GM19240 (cell line): ENCODE measurements around the gene NEK9.

Experiments
- DNase-seq: peaks from one replicate; pipeline ENCODE4 v3.0.0; 2011; ENCODE audit warnings: low spot score; ENCODE audit not compliant: insufficient read length

Gene NEK9

DNA sequence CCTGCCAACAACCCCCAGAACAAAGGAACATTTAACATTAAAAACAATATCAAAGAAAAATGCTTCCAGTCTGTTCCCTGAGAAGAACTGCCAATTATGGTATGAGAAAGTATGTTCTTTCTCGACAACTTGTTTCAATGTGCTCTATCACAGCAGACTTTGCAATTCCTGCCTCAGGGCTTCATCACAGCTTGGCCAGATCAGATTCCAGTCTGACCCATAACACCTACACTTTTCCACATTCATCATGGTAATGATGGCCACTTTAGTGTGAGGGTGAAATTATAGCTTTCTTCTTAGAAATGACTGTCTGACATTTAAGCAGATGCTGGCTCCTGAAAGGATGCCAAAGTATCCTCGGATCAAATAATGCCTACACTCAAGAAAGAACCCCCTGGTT lies 17.0 kb downstream of the NEK9 start:
- no peak for DNase-seq

DNA sequence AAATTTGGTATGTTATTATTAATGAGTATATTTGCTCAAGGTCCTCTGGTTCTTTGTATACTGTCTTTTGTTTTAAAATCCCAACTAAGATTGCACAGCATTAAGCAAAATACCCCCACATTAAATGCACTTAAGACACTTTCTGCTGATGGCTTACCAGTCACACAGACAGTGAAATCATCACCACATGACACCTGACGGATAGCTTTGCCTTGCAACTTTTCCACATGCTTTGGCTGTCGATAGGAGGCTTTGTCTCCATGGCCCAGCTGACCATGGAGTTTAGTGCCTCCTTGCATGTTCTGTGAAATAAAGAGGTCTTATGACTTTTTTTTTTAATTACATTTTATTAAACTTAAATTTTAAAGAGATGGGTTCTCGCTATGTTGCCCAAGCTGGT lies 19.7 kb downstream of the NEK9 start:
- no peak for DNase-seq

DNA sequence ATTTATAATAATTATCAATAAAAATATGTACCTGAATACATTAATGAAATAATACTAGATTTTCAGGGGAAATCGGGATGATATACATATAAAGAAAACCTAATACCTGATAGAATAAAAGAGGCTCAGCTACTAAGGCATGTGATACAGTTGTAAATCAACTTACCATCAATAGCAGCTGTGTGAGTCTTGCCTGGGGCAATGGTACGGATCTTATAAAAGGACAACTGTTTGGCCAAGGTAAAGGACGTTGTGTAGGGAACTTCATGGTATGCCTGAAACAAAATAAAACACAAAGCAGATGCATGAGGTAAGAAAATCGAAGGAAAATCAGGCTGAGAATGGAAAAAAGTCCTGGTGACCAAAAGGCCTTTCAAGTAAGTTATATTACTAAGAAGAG lies 25.4 kb downstream of the NEK9 start:
- DNase-seq, result no peak

DNA sequence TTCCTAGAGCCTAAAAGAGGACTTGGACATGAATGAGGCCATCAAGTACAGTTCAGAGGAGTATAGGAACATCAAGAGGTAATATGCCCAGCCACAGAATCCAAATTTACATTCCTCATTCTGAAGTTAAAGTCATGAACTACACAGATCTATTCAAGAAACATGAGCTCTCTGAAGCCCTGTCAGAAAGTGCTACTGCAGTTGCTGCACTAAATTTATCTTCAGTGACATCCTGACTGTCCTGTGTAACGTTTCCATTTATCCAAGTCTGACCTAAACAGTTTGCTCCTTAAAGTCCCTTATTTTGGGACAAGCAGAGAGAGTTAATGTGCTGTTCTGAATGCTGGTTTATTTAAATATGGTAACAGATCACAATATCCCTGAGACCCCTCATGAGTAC lies 28.2 kb downstream of the NEK9 start:
- no peak for DNase-seq

DNA sequence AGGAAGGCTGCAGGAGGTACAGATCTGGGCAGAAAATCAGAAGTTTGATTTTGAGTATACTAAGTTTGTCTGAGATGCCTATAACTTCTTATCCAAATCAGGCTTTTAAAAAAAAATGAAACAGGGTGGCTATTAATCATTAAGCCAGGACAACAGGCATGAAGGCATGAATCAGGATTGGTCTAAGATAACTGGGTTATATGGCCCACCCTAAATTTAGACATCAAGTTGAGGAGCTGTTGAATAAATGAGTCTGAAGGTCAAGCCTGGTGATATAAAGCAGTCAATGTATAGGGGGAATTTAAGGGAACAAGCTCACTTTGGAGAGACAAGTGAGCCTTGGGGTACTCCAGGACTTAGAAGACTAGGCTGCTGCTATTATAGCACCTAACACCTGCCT lies 28.6 kb downstream of the NEK9 start:
- DNase-seq, result no peak

DNA sequence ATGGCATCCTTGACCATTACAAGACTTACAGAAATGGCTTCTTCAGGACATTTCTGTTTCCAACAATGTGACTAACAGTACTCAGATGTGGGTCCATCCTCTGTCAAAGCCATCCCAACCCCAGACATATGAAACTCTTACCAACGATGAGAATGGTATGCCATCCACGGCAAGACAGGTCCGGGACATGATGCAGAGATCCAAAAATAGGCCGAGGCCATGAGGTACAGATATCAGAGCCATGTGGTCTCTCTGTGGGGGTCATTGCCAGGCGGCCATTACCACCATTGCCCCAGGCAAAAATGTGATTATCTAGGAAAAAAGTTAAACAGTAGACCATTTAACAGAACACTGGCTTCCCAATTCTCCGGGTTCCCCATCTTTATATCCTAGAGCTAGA lies 29.9 kb downstream of the NEK9 start:
- DNase-seq, result no peak

DNA sequence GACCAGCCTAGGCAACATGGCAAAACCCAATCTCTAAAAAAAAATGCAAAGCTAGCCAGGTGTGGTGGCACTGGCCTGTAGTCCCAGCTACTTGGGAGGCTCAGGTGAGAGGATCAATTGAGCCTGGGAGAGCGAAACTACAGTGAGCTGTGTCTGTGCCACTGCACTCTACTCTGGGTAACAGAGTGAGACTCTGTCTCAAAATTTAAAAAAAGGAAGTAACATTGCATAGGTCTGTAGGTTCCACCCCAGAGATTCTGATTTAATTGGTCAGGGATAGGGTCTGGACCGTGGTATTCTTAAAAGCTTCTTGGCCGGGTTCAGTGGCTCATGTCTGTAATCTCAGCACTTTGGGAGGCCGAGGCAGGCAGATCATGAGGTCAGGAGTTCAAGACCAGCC lies 31.2 kb downstream of the NEK9 start:
- DNase-seq, result no peak

DNA sequence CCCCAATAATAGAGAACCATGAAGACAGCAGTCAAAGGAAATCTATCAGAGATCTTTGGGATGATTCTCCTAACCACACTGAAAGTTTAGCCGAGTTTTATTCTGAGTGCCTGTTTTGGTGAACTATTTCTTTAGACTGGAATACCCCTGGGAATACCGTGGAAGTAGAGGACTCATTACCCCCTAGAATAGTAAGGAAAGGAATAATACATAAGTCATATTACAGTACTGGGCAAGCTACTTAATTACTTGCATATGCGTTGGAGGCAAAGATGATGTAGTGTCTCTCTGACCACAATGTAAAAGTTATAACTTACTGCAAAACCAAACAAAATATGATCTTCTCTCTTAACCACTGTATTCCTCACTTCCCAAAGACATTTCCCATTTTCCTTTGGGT lies 32.0 kb downstream of the NEK9 start:
- DNase-seq, result no peak

DNA sequence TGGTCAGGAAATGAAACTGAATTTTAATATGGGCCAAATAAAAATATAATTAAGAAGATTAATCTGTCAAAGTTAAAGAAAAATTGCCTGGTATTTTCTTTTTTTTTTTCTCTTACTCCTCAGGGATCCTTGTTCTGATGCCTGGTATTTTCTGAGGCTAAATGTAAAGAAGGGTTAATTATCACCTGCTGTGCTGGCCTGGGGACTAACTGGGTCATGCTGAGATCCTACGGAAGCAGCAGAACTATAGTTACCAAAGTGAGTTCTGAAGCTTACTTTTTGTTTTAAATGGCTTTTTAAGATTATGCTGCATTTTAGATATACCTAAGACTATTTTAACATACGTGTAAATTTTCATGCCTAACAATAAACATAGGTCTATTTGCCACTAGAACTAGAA lies 34.1 kb downstream of the NEK9 start:
- DNase-seq, result no peak

DNA sequence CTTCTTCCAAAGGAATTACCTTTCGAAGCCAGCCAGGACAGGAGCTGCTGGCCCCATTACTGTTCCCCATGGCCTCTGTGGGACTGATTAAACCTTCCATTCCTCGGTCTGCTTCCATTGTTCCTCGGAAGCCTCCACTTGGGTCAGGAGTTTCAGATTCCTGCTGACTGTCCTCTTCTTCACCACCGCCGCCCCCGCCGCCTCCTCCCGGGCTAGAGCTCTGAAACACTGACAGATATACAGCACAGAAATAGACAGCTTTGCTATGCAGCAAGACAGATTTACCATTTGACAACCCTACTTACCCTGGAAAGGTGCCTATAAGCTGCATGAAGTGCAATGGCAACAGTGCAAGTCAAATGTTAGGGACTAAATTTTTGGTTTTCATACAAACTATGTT lies 35.6 kb downstream of the NEK9 start:
- no peak for DNase-seq

DNA sequence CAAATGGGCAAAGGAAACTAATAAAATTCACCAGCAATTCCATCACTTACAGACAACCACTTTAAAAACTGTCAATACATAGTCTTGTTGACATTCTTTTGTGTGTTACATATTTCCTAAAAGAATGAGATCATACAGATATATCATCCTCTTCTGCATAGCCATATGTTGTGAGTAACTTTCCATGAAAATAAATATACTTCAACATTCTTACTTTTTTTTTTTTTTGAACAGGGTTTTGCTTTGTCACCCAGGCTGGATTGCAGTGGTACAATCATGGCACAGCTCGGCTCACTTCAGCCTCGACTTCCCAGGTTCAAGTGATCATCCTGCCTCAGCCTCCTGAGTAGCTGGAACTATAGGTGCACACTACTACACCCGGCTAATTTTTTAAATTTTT lies 36.5 kb downstream of the NEK9 start:
- no peak for DNase-seq

DNA sequence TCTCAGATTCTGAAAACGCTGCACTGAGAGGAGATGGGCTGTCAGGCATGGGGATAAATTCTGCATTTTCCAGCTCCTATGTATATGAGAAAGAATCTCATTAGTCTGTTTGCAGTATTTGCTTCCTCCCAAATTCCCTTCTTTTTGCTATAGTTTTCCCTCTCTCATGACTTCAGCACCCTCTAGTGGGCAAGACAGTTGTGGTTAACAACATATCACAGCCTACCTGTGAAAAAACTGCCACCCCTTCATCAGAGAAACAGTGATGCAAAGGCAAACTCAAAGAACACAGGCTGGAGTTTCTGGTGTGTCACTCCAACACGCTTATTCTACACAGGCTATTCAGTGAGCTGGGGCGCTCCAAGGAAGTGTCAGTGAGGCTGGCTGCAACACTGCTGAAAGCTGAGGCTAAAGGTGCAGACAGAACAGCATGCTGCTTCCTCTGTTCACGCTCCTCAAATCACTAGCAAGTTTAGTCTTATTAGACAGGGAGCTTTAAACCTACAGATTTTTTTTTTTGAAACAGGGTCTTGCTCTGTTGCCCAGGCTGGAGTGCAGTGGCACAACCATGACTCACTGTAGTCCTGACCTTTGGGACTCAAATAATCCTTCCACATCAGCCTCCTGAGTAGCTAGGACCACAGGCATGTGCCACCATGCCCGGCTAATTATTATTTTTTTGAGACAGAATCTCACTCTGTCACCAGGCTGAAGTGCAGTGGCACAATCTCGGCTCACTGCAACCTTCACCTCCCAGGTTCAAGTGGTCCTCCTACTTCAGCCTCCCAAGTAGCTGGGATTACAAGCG lies 38.1 kb downstream of the NEK9 start:
- no peak for DNase-seq

DNA sequence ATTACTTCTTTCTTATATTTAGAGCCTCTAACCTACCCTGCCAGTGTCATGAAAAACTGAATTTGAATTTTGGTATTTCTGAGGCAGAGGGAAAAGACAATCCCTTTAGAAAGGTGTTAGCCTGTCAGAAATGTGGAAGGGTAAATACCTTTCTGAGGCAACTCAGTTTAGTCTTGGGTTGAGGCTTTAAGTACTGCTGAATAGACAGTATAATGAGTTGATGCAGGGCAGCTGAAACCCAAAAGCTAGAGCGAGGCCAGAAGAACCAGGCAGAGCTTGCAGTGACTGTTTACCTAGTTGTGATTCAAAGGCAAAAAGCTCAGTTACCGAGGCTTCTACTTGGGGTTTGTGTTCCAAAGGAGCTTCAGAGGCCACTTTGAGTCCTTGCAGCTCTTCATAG lies 38.7 kb downstream of the NEK9 start:
- no peak for DNase-seq

DNA sequence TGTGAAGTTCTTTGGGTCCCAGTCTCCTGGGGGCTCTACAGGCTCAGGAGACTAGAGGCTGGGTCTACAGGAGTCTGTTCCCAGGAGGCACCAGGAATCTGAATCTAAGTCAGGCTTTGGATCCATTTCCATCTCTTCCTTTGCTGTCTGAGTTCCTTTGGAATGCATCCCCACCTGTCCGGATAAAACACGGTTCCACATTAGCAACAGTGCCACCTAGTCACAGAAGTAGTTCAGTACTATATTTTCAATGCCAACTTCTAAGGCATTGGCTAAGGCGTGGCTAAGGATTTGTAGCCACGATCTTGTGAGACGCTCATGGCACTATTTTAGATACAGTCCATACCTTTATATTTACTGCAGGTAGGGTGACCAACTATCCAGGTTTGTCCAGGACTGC lies 42.3 kb downstream of the NEK9 start:
- DNase-seq, result no peak

DNA sequence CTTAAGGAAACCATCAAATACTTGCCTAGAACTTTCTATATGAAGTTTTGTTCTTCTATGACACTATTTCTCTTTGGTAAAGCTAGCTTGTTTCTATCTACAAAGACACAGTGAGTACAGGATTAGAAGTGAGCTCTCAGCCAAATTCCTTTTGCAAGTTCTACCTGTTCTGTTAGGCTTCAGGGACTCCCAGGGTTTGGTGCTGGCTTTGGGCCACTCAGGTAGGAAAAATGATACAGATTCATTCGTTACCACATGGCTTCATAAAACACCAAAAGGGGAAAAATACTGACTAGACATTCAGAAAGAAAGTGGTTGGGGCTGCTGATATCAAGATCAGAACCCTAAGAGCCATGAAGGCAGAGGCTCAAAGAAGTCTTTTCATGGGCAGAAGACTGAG lies 43.6 kb downstream of the NEK9 start:
- DNase-seq, result no peak

DNA sequence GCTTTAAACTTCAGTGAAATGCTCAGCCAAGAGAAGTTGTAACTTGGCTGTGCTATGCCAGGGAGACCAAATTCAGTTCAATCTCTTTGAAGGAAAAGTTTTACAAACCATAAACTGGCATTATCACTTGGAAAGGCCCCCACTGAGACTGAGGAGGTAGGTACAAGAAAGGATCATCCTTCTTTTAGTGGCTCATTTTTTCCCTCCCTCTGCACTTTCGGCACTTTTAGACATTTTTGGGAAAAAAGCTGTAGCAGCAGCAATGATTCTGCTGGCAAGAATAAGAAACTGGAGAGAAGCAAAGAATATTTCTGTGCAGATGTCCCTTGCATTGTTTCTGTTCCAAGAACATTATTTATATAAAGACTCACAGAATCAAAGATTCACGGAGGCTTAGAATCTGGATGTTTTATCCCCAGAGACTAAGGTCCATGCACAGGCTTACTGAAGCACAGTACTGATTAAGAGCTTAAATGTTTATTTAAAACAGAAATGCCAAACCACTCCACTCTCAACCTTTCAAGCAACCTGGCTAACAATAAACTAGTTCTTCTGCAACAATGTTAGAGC lies 45.1 kb downstream of the NEK9 start:
- DNase-seq, result no peak

DNA sequence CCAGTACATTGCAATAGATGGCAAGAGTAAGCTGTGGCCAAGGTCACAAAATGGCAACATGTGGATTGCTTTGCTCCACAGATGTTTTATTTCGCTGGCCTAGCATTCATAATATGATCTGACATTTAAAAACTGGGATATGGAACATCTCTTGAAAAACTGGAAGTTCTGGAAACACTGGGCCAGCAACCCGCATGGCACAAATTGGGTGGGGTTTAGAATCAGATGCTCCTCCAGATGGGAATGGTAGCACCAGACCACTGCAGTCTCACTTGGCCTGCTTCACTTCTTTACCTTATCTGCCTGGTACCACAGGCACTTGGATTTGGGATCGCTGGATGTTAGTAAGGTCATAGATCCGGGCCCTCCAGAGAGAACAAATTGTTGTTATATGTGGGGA lies 47.3 kb downstream of the NEK9 start:
- DNase-seq, result no peak

DNA sequence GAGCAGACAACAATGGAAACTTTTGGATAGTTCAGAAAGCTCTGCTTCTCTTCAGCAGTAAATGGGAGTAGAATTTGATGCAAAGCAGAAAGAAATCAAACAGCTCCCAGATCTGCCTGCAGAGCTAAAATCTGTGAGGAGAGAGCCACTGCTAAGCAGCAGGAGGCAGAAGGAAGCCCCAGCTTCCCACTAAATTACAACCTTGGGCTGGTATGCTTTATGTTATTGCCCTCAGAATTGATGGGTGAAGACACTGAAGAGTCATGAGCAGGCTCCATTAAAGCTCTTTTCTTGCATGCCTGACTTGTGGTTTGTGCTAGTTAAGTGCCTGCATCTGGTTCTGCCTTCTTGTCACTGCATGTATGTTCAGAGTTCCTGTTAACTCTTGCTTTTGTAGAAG lies 49.1 kb downstream of the NEK9 start:
- no peak for DNase-seq

DNA sequence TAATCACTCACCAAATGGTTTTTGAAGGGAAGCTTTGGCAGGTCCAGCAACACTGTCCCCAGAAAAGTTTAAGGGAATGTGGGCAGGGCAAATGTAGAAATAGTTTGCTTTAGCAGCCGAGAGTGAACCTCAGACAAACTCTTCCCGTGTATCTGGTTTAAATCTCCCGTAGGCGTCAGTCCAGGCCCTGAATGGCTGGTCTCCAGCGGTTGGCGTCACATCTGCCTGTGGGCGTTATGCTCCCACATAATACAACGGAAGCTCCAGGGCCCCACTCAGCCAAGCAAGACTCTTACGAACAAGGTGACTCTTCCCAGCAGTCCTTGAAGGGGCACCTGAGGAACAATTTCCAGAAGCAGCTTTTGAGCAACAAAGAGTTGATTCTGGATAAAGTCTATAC lies 56.5 kb downstream of the NEK9 start:
- DNase-seq, result no peak

DNA sequence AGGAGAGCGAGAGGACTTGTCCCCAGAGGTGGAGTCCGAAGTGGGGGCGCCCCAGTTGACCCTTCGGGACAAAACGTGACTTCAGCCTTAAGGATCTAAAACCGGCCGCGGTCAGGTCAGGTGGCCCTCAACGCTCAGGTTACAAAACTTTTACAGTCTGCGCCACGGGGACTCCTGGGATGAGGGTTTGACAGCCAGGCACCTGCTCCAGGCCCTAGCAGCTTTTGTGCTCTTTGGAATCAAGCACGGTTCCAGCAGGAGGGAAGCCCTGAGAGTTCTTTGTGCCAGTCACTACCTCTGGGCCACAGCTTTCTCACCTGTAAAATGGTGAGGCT lies 57.1 kb downstream of the NEK9 start:
- no peak for DNase-seq

DNA sequence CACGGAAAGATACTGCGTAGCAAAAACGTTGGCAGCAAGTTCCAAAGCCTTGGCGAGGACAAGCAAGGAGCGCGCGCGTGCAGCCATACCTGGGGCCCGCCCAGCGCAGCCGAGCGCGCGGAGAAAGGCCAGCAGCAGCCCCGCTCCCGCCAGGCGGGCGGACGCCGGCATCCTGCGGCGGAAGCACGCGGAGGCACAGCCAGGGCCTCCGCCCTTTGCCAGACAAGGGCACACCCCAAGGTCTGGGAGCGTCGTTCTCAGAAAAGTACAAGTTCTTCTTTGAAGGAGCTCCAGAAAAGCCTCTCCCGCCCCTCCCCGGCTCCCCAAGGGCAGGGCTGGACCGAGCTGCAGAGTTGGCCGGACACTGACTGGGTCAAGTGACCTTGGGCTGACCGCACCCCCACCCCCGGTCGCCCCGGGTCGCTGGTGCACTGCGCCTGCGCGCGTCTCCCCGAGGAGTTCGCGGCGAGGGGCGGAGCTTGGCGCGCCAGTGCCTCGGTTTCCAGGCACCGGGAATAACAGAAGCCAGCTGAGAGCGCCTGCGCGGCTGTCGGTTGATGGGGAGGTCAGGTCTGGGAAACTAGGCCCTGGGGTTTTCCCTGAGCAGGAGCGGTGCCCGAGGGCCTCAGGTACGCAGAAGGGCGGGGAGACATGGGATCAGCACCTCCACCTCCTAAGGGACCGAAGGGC lies 57.6 kb downstream of the NEK9 start, which contains the start of gene ZC2HC1C:
ZC2HC1C (plus strand) TSS at position 521 of the 690 bp plus-strand sequence. CDS start 933 bp downstream, outside the sequence.
- DNase-seq, result peak; percentile 46

DNA sequence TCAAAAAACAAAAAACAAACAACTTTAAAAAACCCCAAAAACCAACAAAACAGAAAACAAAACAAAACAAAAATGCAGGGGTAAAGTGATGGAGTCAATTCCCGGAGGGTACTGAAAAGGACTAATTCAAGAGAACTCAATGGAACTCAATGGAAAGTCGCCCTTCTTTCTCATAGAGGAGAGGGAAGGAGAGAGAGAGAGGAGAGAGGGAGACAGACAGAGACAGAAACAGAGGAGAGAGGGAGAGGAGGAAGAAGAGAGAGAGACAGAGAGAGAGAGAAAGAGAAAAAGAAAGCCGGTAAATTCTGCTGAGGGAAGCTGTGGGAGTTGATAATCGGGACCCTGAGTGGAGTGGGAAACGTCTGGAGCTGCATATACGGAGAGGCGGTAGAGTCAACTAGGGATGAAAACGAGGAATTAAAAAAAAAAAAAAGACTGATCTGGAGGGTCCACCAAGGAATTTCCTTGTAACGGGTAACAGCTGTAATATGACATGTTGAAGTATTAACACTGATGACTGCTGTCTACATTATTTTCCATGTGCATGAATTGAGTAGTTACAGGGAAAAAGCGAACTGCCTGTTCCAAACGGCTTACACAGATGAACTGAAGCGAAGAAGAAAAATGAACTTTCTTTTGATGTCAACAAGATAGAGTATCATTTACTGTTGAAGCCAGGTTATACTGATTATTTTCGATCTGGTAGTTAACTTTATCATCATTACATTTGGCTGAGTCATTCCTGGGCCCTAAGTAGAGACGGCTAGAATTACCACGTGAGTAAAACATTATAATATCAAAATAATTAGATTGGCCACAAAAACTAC lies 58.3 kb downstream of the NEK9 start:
- DNase-seq, result no peak
